ENCODE results near the gene DCXR. TPM values are rescaled to one million over a fixed set of nuclear protein-coding genes. Genes with fewer than 3 reads are reported as not detected.

Gene DCXR
- total and polyA plus RNA-seq, 2 of the 13 experiments (the other 11 are each of a cell fraction or from before 2014, with no cell fraction given): 287 to 311 TPM

DNA sequence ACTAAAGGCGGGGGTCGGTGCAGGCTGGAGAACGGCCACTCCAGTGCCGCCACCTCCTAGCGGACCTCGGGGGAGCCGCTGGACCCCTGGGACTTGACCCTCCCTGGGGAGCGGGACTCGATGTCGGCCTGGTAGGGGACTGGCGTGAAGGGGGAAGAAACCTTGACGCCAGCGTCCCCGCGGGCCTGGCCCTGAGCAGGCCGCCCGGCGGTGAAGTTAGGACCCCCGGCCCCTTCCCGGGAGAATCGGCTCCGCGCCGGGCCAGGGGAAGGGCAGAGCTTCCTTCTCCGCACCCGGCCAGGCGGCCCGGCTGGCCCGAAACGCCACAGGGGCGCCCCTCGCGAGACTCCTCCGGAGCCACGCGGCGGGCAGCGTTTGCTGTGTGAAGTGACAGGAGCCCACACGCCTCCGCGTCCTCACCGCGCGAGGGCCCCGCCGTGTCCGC, 27.7 kb upstream of the DCXR start (continued):
- TF ChIP-seq ATM (IDR thresholded peaks at IDR 0.05; ENCODE audit: borderline replicate concordance) (no peak), ZNF549 (CRISPR knock-in tag; IDR thresholded peaks at IDR 0.05) (no peak), ETV5 (CRISPR knock-in tag; IDR thresholded peaks at IDR 0.05; ENCODE audit: borderline replicate concordance) (no peak), NCOA1 (CRISPR knock-in tag; IDR thresholded peaks at IDR 0.05) (peak; percentile 19; the same call in 1 of the 2 replicates), CENPT (CRISPR knock-in tag; IDR thresholded peaks at IDR 0.05; ENCODE audit: low read depth) (no peak), MAF1 (CRISPR knock-in tag; IDR thresholded peaks at IDR 0.05; ENCODE audit: borderline replicate concordance) (peak; percentile 17; the same call in 1 of the 2 replicates), TP53 (CRISPR knock-in tag; conservative IDR thresholded peaks at IDR 0.05) (no peak), SATB2 (CRISPR knock-in tag; IDR thresholded peaks at IDR 0.05) (no peak), ZIK1 (CRISPR knock-in tag; IDR thresholded peaks at IDR 0.05; ENCODE audit: borderline replicate concordance, low read depth) (no peak), SIX4 (CRISPR knock-in tag; IDR thresholded peaks at IDR 0.05) (no peak), ZNF10 (CRISPR knock-in tag; IDR thresholded peaks at IDR 0.05; ENCODE audit: borderline replicate concordance, low read depth) (0 out of 2 replicates have a peak, but pooled peaks have one; percentile 13), NFKBIZ (CRISPR knock-in tag; IDR thresholded peaks at IDR 0.05) (no peak; the same call in 1 of the 2 replicates), BHLHE40 (IDR thresholded peaks at IDR 0.05; ENCODE audit: low read length) (no peak)
- TF ChIP-seq, protein P1, sequence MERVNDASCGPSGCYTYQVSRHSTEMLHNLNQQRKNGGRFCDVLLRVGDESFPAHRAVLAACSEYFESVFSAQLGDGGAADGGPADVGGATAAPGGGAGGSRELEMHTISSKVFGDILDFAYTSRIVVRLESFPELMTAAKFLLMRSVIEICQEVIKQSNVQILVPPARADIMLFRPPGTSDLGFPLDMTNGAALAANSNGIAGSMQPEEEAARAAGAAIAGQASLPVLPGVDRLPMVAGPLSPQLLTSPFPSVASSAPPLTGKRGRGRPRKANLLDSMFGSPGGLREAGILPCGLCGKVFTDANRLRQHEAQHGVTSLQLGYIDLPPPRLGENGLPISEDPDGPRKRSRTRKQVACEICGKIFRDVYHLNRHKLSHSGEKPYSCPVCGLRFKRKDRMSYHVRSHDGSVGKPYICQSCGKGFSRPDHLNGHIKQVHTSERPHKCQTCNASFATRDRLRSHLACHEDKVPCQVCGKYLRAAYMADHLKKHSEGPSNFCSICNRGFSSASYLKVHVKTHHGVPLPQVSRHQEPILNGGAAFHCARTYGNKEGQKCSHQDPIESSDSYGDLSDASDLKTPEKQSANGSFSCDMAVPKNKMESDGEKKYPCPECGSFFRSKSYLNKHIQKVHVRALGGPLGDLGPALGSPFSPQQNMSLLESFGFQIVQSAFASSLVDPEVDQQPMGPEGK (CRISPR knock-in tag; IDR thresholded peaks at IDR 0.05): no peak; the same call in 1 of the 2 replicates
- TF ChIP-seq, protein P2, sequence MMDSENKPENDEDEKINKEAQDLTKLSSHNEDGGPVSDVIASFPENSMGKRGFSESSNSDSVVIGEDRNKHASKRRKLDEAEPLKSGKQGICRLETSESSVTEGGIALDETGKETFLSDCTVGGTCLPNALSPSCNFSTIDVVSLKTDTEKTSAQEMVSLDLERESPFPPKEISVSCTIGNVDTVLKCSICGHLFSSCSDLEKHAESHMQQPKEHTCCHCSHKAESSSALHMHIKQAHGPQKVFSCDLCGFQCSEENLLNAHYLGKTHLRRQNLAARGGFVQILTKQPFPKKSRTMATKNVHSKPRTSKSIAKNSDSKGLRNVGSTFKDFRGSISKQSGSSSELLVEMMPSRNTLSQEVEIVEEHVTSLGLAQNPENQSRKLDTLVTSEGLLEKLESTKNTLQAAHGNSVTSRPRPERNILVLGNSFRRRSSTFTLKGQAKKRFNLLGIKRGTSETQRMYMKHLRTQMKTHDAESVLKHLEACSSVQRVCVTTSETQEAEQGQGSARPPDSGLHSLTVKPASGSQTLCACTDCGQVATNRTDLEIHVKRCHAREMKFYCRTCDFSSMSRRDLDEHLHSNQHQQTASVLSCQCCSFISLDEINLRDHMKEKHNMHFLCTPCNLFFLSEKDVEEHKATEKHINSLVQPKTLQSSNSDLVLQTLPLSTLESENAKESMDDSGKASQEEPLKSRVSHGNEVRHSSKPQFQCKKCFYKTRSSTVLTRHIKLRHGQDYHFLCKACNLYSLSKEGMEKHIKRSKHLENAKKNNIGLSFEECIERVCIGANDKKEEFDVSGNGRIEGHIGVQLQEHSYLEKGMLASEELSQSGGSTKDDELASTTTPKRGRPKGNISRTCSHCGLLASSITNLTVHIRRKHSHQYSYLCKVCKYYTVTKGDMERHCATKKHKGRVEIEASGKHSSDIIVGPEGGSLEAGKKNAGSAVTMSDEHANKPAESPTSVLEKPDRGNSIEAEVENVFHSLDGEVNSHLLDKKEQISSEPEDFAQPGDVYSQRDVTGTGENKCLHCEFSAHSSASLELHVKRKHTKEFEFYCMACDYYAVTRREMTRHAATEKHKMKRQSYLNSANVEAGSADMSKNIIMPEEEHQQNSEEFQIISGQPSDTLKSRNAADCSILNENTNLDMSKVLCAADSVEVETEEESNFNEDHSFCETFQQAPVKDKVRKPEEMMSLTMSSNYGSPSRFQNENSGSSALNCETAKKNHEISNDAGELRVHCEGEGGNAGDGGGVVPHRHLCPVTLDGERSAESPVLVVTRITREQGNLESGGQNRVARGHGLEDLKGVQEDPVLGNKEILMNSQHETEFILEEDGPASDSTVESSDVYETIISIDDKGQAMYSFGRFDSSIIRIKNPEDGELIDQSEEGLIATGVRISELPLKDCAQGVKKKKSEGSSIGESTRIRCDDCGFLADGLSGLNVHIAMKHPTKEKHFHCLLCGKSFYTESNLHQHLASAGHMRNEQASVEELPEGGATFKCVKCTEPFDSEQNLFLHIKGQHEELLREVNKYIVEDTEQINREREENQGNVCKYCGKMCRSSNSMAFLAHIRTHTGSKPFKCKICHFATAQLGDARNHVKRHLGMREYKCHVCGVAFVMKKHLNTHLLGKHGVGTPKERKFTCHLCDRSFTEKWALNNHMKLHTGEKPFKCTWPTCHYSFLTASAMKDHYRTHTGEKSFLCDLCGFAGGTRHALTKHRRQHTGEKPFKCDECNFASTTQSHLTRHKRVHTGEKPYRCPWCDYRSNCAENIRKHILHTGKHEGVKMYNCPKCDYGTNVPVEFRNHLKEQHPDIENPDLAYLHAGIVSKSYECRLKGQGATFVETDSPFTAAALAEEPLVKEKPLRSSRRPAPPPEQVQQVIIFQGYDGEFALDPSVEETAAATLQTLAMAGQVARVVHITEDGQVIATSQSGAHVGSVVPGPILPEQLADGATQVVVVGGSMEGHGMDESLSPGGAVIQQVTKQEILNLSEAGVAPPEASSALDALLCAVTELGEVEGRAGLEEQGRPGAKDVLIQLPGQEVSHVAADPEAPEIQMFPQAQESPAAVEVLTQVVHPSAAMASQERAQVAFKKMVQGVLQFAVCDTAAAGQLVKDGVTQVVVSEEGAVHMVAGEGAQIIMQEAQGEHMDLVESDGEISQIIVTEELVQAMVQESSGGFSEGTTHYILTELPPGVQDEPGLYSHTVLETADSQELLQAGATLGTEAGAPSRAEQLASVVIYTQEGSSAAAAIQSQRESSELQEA (CRISPR knock-in tag; IDR thresholded peaks at IDR 0.05; ENCODE audit: not compliant biosample characterization): no peak
- TF ChIP-seq, protein P3, sequence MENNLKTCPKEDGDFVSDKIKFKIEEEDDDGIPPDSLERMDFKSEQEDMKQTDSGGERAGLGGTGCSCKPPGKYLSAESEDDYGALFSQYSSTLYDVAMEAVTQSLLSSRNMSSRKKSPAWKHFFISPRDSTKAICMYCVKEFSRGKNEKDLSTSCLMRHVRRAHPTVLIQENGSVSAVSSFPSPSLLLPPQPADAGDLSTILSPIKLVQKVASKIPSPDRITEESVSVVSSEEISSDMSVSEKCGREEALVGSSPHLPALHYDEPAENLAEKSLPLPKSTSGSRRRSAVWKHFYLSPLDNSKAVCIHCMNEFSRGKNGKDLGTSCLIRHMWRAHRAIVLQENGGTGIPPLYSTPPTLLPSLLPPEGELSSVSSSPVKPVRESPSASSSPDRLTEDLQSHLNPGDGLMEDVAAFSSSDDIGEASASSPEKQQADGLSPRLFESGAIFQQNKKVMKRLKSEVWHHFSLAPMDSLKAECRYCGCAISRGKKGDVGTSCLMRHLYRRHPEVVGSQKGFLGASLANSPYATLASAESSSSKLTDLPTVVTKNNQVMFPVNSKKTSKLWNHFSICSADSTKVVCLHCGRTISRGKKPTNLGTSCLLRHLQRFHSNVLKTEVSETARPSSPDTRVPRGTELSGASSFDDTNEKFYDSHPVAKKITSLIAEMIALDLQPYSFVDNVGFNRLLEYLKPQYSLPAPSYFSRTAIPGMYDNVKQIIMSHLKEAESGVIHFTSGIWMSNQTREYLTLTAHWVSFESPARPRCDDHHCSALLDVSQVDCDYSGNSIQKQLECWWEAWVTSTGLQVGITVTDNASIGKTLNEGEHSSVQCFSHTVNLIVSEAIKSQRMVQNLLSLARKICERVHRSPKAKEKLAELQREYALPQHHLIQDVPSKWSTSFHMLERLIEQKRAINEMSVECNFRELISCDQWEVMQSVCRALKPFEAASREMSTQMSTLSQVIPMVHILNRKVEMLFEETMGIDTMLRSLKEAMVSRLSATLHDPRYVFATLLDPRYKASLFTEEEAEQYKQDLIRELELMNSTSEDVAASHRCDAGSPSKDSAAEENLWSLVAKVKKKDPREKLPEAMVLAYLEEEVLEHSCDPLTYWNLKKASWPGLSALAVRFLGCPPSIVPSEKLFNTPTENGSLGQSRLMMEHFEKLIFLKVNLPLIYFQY (CRISPR knock-in tag; IDR thresholded peaks at IDR 0.05; ENCODE audit: borderline replicate concordance): no peak
